ENCODE results near the gene CTCF. TPM values are rescaled to one million over a fixed set of nuclear protein-coding genes. Genes with fewer than 3 reads are reported as not detected.

Gene CTCF
- total and polyA plus RNA-seq, 2 donors (not counting 3 experiments of a cell fraction or from before 2014, with no cell fraction given) = 20.7 to 40.0 TPM

DNA sequence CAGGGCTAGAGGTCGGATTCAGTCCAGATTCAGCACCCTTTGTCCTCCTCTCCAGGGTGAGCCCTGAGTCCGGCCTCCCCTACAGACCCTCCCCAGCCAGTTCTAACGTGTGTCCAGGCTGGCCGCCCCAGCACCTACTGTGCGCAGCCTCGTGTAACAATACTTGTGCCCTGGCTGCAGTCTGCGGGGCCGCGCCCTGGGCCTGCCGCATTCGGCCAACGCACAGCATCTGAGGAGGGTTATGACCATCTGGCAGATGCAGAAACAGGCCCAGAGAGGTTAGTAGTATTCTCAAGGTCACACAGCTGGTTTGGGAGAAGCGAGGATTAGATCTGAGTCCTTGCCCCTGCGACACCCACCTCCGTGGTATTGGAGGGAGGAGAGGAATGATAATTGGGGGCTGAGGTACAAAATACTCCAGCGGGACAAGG lies 32.7 kb upstream of the CTCF start:
- DNase-seq (ENCODE audit: low read depth, low spot score) (no peak), FAIRE-seq (peak; percentile 38)
- no peaks in the 10 kb centered on the region for H3K27me3 ChIP-seq (ENCODE audit: control insufficient read depth in 2 of 2, insufficient read depth in 2 of 2, low read length in 2 of 2)
- intact Hi-C loops (cut with micrococcal nuclease) (loop anchor here (1.0 to 10.0 kb wide), 3 partner anchors 8 to 395 kb away; partner anchors contain the start of genes RANBP10 and TSNAXIP1), dilution Hi-C loops (cut with MboI; ENCODE audit: extremely low pct_ligation_motif_present, low sequenced_read_pairs) (no loop called here)
- no peak for TF ChIP-seq POLR2AphosphoS5 (IDR thresholded peaks at IDR 0.05; ENCODE audit: insufficient read depth, low read depth, low read length)
- no peak for TF ChIP-seq EZH2 (IDR thresholded peaks at IDR 0.05; ENCODE audit: borderline replicate concordance, low read depth, low read length, severe bottlenecking)
- TF ChIP-seq MYC (IDR thresholded peaks at IDR 0.05; ENCODE audit: low read depth, low read length) = no peak
- TF ChIP-seq JUN (IDR thresholded peaks at IDR 0.05; ENCODE audit: borderline replicate concordance, insufficient read depth, insufficient read length, low read depth) = no peak
- no peak for TF ChIP-seq FOS (IDR thresholded peaks at IDR 0.05; ENCODE audit: borderline replicate concordance, insufficient read depth, low read length)
- no peak for TF ChIP-seq POLR2A (IDR thresholded peaks at IDR 0.05; ENCODE audit: low read depth, low read length)
- peaks cover 43% of the 10 kb centered on the region for H3K79me2 ChIP-seq (ENCODE audit: control insufficient read depth, insufficient read depth, low read length)
- peak overlapping the region; percentile 85 for H3K9ac ChIP-seq (replicated peaks; ENCODE audit: extremely low read depth, insufficient read depth, low read length)
- peak overlapping the region; percentile 96 for H3K4me2 ChIP-seq (ENCODE audit: insufficient read depth, low read length)
- TSS peak; percentile 64 for BruUV-seq (replicated peaks)
- peak overlapping the region; percentile 55 to 85 (median 77) for H3K4me3 ChIP-seq (replicated peaks in 1 of 3; ENCODE audit: insufficient read depth in 1 of 3, low read depth in 1 of 3, low read length in 3 of 3)
- no peaks in the 10 kb centered on the region for H3K9me3 ChIP-seq (replicated peaks; ENCODE audit: control insufficient read depth, insufficient read depth, low read length)
- no peaks in the 10 kb centered on the region for H4K20me1 ChIP-seq (replicated peaks; ENCODE audit: control insufficient read depth, extremely low read depth, insufficient read depth, low read length)
- H2AFZ ChIP-seq (ENCODE audit: low read depth, low read length) = peak overlapping the region; percentile 80
- H3K27ac ChIP-seq (ENCODE audit: insufficient read depth, low read depth, low read length) = peak overlapping the region; percentile 76
- H3K36me3 ChIP-seq (ENCODE audit: control insufficient read depth in 2 of 2, extremely low read depth in 1 of 2, insufficient read depth in 2 of 2, low read length in 2 of 2) = no peaks in the 10 kb centered on the region
- H3K4me1 ChIP-seq (ENCODE audit: control insufficient read depth, extremely low read depth, insufficient read depth, low read length) = peaks cover 15% of the 10 kb centered on the region
- ChIA-PET POLR2A (interaction anchor here (1.2 kb wide), 1 partner anchor 8 kb away, joined by 6 read pairs; no protein-coding TSS in a partner anchor), CTCF (interaction anchor here (0.8 to 3.0 kb wide), 10 partner anchors 8 to 305 kb away, joined by 3 to 35 read pairs (median 5); partner anchors contain the start of genes ATP6V0D1 and CARMIL2)
- H3K9me1 ChIP-seq (replicated peaks; ENCODE audit: control insufficient read depth, extremely low read depth, insufficient read depth, low read length) = no peaks in the 10 kb centered on the region

Data from endothelial cell of umbilical vein (primary cell).